GM12801 (cell line): ENCODE measurements around the gene DUSP16.

ENCODE experiments used
- TF ChIP-seq, protein P1 (sequence below): IDR thresholded peaks from one replicate; pipeline ENCODE4 v1.5.1; 2011; ENCODE audit warnings: control low read depth; ENCODE audit not compliant: insufficient read length; ENCODE audit errors: extremely low read depth

DUSP16 gene

DNA sequence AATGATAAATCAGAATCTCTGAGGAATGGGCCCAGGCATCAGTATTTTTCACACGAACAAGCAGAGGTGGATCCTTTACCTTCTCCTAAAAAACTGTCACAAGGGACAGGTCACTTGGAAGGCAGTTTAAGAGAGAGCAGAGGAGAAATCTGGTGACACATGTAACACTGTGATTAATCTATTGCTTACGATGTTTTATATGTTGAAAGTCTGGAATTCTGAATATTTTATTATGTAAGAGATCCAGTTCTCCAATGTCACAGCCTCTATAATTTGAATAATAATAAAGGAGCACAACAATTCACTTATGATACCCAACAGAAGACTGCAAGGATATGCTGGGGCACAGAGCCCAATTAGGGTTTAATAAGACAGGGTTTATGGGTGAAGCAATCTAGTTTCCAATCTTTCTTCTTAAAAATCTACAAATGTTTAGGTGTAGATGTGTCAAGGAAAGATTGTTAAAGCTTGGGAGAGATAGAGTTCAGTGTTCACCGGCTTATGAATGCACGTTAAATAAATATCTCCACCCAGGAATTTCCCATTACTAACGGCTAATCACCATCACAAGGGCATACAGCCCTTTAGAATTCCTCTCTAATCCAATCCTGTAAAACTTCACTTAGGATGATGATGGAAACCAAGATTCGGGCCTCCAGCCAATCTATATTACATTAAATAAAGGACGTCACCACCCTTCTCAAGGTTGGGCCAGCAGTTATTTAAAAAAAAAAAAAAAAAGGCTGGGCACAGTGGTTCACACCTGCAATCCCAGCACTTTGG is 23.4 kb downstream of the DUSP16 start:
- TF ChIP-seq, protein P1, sequence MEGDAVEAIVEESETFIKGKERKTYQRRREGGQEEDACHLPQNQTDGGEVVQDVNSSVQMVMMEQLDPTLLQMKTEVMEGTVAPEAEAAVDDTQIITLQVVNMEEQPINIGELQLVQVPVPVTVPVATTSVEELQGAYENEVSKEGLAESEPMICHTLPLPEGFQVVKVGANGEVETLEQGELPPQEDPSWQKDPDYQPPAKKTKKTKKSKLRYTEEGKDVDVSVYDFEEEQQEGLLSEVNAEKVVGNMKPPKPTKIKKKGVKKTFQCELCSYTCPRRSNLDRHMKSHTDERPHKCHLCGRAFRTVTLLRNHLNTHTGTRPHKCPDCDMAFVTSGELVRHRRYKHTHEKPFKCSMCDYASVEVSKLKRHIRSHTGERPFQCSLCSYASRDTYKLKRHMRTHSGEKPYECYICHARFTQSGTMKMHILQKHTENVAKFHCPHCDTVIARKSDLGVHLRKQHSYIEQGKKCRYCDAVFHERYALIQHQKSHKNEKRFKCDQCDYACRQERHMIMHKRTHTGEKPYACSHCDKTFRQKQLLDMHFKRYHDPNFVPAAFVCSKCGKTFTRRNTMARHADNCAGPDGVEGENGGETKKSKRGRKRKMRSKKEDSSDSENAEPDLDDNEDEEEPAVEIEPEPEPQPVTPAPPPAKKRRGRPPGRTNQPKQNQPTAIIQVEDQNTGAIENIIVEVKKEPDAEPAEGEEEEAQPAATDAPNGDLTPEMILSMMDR: no peak

DNA sequence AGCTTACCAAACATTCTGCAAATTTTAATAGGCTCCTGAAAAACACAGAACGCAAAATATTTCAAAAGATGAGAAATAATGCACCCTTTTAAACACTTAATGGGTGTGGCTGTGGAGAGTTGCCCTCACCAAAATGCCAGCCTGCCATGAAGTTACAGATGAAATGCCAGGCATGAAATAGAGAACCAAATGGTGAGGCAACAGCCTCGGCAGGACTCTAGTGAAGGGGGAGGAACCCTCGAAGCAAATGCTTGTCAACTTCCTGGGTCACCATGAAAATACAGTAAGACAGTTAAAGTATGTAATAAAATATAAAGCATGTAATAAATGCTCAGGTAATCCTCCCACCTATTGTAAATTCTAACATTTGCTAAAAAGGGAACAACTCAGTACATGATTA is 24.1 kb downstream of the DUSP16 start:
- TF ChIP-seq, protein P1: no peak

DNA sequence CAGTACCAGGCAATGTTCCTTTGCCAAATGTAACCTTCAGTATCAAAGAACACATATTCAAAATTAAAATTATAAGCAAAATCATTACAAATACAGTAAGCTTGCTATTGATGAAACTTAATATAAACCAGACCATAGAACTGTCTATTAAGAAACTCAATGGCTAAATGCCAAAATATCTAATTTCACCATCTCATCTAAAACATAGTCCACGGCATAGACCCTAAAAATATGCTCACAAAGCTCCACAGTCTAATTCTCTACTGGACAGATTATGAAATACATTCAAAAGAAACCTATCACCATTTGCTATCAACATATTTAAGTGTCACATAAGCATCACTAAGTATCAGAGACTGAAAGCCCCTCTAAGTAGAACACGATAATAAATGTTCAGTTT is 25.2 kb downstream of the DUSP16 start:
- TF ChIP-seq, protein P1: no peak

DNA sequence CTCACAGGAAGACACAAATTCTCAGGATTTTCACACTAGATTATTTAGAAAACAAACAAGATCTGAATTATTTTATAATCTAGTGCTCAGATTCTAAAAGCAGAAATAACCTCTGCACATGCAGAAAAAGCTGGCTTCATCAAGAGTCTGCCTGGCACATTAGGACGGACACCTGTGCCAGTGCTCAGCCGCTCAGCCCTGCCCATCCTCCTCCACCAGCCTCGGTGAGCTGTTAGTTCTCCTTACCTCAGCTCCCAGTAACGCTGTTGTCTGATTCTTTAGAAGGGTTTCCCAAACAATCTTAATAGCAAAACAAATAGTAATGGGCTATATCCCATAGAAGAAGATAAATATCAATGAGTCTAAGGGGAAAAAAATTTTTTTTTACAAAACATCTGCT is 27.7 kb downstream of the DUSP16 start:
- TF ChIP-seq, protein P1: no peak

DNA sequence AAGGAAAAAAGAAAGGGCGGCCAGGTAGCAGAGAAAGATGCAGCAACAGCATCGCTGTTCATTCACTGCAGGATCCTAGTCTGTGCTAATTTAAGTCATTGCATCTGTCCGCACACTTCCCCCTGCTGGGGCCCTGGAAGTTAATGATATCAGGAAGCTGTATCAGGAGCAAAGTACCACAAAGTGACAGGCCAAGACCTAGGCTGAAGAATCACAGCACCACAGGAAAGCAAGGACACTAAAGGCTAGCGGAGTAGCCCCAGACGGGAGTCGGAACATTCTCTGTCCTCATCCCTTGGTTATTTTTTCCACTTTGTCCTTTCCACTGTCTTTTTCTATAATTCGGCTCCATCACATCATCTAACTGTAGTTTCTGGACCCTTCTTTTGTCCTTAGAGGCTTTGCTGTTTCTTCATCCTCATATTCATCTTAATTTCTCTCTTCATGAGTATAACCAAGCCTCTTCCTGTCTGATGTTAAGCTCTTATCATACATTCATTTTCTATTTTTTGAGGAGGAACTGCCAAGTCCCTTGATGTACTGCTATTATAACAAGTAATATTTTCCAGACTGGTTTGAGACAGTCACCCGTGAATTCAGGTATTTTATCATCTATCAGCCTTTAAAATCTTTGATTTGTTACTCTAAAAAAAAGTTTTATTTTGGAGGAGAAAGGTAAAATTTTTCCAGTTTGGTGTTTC is 28.3 kb downstream of the DUSP16 start:
- TF ChIP-seq, protein P1: no peak

DNA sequence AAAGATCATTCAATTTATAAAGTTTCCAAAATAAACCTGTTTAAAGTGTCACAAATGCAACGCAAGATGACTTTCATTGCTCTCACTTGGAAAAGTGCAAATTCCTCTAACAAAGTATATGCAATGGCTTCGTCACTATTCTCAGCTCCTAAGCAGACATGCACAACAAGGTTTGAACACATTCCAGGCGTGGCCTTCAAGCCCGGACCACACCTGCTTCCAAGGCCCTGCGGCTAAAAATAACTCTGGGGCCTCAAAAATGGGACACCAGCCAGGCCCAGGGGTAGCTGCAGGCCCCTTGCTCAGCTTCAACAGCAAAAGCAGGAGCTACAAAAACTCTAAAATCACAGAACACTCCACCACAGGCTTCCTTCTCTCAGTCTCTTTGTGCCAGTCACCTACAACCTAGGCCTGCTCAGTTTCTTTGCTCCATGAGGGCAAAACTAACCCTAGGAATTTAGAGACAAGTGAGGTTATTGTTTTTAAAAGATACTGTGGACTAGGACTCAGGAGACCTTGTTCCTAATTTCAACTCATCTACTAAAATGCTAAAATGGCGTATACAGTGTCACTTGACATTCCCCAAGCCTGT is 29.3 kb downstream of the DUSP16 start:
- TF ChIP-seq, protein P1: no peak

DNA sequence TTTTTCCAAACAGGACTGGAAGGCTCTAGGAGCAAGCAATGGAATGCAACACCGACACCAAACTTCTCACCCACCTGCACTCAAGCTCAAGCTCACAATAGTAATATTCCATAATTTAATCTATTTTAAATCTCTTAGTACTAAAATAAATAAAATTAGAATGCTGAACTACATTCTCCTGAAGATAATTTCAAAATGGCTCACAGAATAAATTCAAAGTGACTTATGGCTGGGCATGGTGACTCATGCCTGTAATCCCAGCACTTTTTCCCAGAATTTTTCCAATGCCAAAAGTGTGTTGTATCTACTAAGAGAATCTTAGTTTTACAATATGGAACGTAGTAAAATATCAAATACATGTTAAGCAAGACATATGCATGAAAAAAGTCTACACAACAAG is 31.5 kb downstream of the DUSP16 start:
- TF ChIP-seq, protein P1: no peak
